Panc1 (cell line): ENCODE data around the gene POLG. TPM values are rescaled to one million over a fixed set of nuclear protein-coding genes. Genes with fewer than 3 reads are reported as not detected.
A peak's percentile ranks its signal among the peaks of the same experiment; 100 is the strongest.

ENCODE experiments used
- ATAC-seq: fragments of 200-7000 bp; cut with Tn5 transposase; 2 replicates; pipeline ENCODE4 v1.9.1; 2020; ENCODE audit warnings: mild to moderate bottlenecking, moderate library complexity
- BruUV-seq: library from RNA; stranded (reverse); fragments of 400-500 nt; replicated peaks from 2 replicates; lab custom pipeline; 2021; lab: Mats Ljungman, UMichigan
- CTCF ChIA-PET: fragments of 300-600 bp; sonication (Branson Sonifier 250); formaldehyde crosslinking; loops from one replicate; lab custom pipeline; 2022; ENCODE audit warnings: antibody characterized with exemption; lab: Charles Lee
- POLR2A ChIA-PET: fragments of 300-600 bp; sonication (Branson Sonifier 250); formaldehyde crosslinking; loops from one replicate; lab custom pipeline; 2022; ENCODE audit warnings: antibody characterized with exemption; lab: Charles Lee
- DNase-seq: peaks from one replicate; pipeline ENCODE4 v3.0.0-alpha.2; 2010; ENCODE audit warnings: low read depth, low spot score
- H3K27ac ChIP-seq: 2 replicates; pipeline ENCODE4 v1.5.1; 2011; ENCODE audit warnings: mild to moderate bottlenecking, low read length, inconsistent platforms
- H3K27me3 ChIP-seq: fragments of 200-500 bp; sonication (Bioruptor generic); 2 replicates; pipeline ENCODE4 v1.6.0; 2014; ENCODE audit warnings: low read length, inconsistent platforms; ENCODE audit not compliant: control insufficient read depth, insufficient read depth
- H3K36me3 ChIP-seq: fragments of 200-500 bp; sonication (Bioruptor generic); 2 replicates; pipeline ENCODE4 v1.5.1; 2014; ENCODE audit warnings: inconsistent platforms, mild to moderate bottlenecking, low read length, moderate library complexity; ENCODE audit not compliant: control insufficient read depth, insufficient read depth
- H3K4me1 ChIP-seq: 2 replicates; pipeline ENCODE4 v1.5.1; 2011; ENCODE audit warnings: inconsistent platforms, mild to moderate bottlenecking, low read length, moderate library complexity; ENCODE audit not compliant: control insufficient read depth, insufficient read depth
- H3K4me3 ChIP-seq, 2 experiments: 2 replicates each; pipeline ENCODE4 v1.5.1; 2011 to 2012; ENCODE audit warnings: low read depth in 2 of 2, low read length in 2 of 2, mild to moderate bottlenecking in 2 of 2, inconsistent platforms in 1 of 2, moderate library complexity in 1 of 2
- H3K9me3 ChIP-seq: fragments of 200-500 bp; sonication (Bioruptor generic); 2 replicates; pipeline ENCODE4 v1.5.1; 2014; ENCODE audit warnings: low read depth, mild to moderate bottlenecking, inconsistent platforms, low read length, moderate library complexity; ENCODE audit not compliant: control insufficient read depth, insufficient read depth
- CTCF ChIP-seq: fragments of 450-650 bp; IDR thresholded peaks from 2 replicates; pipeline ENCODE4 v1.5.1; 2017; ENCODE audit warnings: mild to moderate bottlenecking
- POLR2AphosphoS5 ChIP-seq: IDR thresholded peaks from 2 replicates; pipeline ENCODE4 v1.6.1; 2012; ENCODE audit warnings: mild to moderate bottlenecking, low read depth, low read length, moderate library complexity
- REST ChIP-seq, 2 experiments: IDR thresholded peaks; 2 replicates each; pipeline ENCODE4 v1.6.1; 2011 to 2012; ENCODE audit warnings: low read depth in 2 of 2, control low read depth in 1 of 2, low read length in 1 of 2, mild to moderate bottlenecking in 1 of 2, moderate library complexity in 1 of 2; ENCODE audit not compliant: insufficient read depth in 1 of 2
- SIN3A ChIP-seq: IDR thresholded peaks from 2 replicates; pipeline ENCODE4 v1.6.1; 2012; ENCODE audit warnings: low read depth, mild to moderate bottlenecking, low read length, moderate library complexity, borderline replicate concordance; ENCODE audit not compliant: insufficient read depth
- TCF7L2 ChIP-seq: IDR thresholded peaks from 2 replicates; pipeline ENCODE4 v1.6.1; 2011; ENCODE audit warnings: mild to moderate bottlenecking, low read depth, low read length, inconsistent platforms
- in situ Hi-C: cut with HindIII; loops from 2 replicates; pipeline ENCODE4 v1.10.0; 2016; ENCODE audit warnings: low sequenced_read_pairs, low pct_unique_long_range_greater_than_20kb
- intact Hi-C: fragments of 100-400 bp; cut with micrococcal nuclease; formaldehyde crosslinking; loops from one replicate; pipeline ENCODE4 v1.10.0; 2022; ENCODE audit not compliant: unreplicated experiment
- total RNA-seq: library from RNA; stranded (reverse); gene quantifications from one replicate; pipeline ENCODE4 v1.2.1, GENCODE V29; 2021; ENCODE audit not compliant: unreplicated experiment

Gene POLG
- total RNA-seq, 1 experiment from 2014 or later: 95.2 TPM

- Histone ChIP-seq H3K27ac (peak overlapping the region; percentile 44; the same call in 1 of the 2 replicates), H3K4me3 (peak overlapping the region; percentile 32 to 95; a peak in 3 of 4 replicates), H3K36me3 (peaks cover 49% of the 10 kb centered on the region), H3K9me3 (no peaks in the 10 kb centered on the region), H3K27me3 (no peaks in the 10 kb centered on the region), H3K4me1 (peaks cover 32% of the 10 kb centered on the region)
- ChIA-PET POLR2A (interaction anchor here (0.6 kb wide), 1 partner anchor 18 kb away, joined by 3 read pairs; no protein-coding TSS in a partner anchor), CTCF (no interaction called here)
- ATAC-seq (no peak), DNase-seq (no peak)
- in situ Hi-C loops (no loop called here), intact Hi-C loops (no loop called here)
- no TSS peak for BruUV-seq
- TF ChIP-seq SIN3A (no peak), REST (IDR thresholded peaks at IDR 0.05; ENCODE audit: insufficient read depth in 1 of 2, low read depth in 2 of 2, low read length in 1 of 2) (no peak), TCF7L2 (no peak), CTCF (peak; percentile 80; the same call in 1 of the 2 replicates), POLR2AphosphoS5 (no peak)
These were observed 2.2 kb downstream of the POLG start for GRCh38 chr15:89332446-89332845.

DNA sequence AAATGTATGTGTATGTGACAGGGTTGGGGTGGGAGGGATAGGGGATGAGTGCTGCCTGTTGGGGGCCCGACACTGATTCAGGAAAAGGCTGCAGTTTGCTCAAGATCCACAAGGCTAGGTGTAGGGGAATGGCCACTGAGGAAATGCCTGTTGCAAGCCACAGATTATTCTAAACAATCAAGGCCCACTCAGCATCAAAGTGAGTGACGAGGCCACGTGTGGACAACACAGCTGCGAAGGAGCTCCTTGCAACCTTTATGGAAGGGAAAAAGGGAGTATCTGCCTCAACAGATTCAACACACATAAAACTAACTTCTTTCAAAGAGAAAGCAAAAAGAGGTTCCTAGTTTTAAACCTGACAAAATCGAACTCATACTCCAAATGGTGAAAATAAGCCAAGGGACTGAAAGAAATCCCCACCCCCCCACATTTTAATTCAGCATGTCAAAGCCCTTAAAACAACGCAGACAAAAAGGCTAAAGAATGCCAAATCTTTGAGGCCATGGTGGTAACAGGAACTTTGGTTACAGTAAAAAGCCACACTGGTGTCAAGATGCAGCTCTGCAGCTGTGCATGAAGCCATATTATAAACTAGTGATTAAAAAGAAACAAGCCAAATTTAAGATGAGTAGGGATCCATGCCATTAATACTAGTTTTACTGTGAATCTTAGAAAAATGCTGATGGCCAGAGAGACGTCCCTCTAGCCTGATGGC is 3.6 kb downstream of the POLG start:
- intact Hi-C loops (no loop called here), in situ Hi-C loops (no loop called here)
- H3K36me3 ChIP-seq: peaks cover 53% of the 10 kb centered on the region
- no peaks in the 10 kb centered on the region for H3K27me3 ChIP-seq
- CTCF ChIA-PET: no interaction called here
- peaks cover 29% of the 10 kb centered on the region for H3K4me1 ChIP-seq
- DNase-seq: no peak
- no peak for TF ChIP-seq TCF7L2
- TF ChIP-seq POLR2AphosphoS5: no peak
- TF ChIP-seq REST (IDR thresholded peaks at IDR 0.05; ENCODE audit: insufficient read depth in 1 of 2, low read depth in 2 of 2, low read length in 1 of 2): no peak
- TF ChIP-seq SIN3A: no peak
- no peak for TF ChIP-seq CTCF
- BruUV-seq: no TSS peak
- H3K9me3 ChIP-seq: no peaks in the 10 kb centered on the region
- no peak overlapping the region for H3K27ac ChIP-seq
- H3K4me3 ChIP-seq: no peak overlapping the region
- ATAC-seq: no peak
- POLR2A ChIA-PET: no interaction called here
